ENCODE results near the gene PRR9.

The PRR9 gene

DNA sequence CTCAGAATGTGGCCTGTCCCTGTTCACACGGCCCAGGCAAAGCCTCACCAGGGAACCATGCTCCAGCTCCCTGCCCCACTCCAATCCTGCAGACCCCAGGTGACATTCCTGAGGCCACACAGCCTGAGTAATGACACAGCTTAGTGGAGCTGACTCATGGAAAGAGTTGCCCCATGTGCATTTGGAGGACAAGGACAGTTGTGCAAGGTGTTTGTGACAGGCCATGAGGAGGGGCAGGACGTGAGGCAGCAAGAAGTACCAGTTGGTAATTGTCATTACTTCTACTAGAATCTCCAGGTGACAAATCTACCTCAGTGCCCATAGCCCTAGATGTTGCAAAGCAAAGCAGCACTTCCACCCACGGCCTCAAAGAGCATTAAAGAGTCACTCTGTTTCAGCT is 15.2 kb downstream of the PRR9 start:
- Histone ChIP-seq H3K27ac (ENCODE audit: extremely low read depth, low read depth, low read length) (no peak overlapping the region), H3K4me1 (ENCODE audit: control insufficient read depth, insufficient read depth, low read length) (no peaks in the 10 kb centered on the region), H3K4me3 (ENCODE audit: low read depth, low read length) (no peak overlapping the region), H3K9me3 (ENCODE audit: control insufficient read depth, insufficient read depth, low read depth, low read length) (no peaks in the 10 kb centered on the region), H3K36me3 (ENCODE audit: control insufficient read depth in 2 of 2, insufficient read depth in 1 of 2, low read length in 2 of 2) (no peaks in the 10 kb centered on the region)
- ChIA-PET POLR2A (no interaction called here), CTCF (no interaction called here)
- no peak for TF ChIP-seq FEZF1 (tag by site-specific recombination; IDR thresholded peaks at IDR 0.05)
- TF ChIP-seq SCRT1 (tag by site-specific recombination; IDR thresholded peaks at IDR 0.05; ENCODE audit: borderline replicate concordance): no peak
- TF ChIP-seq, protein P1, sequence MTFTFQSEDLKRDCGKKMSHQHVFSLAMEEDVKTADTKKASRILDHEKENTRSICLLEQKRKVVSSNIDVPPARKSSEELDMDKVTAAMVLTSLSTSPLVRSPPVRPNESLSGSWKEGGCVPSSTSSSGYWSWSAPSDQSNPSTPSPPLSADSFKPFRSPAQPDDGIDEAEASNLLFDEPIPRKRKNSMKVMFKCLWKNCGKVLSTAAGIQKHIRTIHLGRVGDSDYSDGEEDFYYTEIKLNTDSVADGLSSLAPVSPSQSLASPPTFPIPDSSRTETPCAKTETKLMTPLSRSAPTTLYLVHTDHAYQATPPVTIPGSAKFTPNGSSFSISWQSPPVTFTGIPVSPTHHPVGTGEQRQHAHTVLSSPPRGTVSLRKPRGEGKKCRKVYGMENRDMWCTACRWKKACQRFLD (tag by site-specific recombination; IDR thresholded peaks at IDR 0.05): no peak
- no peak for TF ChIP-seq RBAK (tag by site-specific recombination; IDR thresholded peaks at IDR 0.05)

DNA sequence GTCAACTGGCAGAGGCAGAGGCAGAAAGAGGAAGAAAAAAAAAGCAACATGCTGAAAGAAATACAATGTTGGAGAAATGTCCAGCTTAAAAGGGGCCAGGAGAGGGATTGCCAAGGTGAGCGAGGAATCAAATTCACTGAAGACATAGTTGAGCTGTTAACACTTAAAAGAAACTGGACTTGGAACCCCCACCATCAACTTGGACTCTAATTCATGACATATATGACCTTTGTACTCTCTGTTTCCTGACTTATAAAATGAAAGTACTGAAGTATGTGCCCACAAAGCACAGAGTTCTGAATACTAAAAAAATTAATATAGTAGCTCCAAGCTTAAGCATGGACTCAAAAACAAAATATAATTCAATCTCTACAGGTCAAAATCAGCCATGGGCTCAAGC is 16.1 kb downstream of the PRR9 start:
- ChIA-PET CTCF (interaction anchor here (0.5 to 1.6 kb wide), 3 partner anchors 10 to 55 kb away, joined by 3 to 7 read pairs (median 3); no protein-coding TSS in a partner anchor), POLR2A (no interaction called here)

DNA sequence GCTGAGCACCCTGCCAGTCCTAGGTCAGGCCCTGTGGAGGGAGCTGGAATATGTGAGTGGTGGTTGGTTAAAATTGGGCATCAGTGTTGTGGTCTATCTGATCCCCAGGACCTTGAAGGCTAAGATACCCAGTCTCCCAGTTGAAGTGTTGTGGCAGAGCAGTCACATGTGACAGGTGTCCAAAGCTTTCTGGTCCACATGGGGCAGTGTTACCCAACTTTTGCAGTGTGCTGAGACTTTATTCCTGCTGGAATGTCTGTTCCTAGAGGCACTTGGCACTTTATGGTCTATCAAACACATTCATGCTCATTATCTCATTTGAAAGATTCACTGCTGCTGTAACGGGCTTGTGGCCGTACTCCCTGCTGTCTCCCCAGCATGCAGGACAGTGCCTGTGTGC is 21.1 kb downstream of the PRR9 start:
- Histone ChIP-seq H3K27ac (ENCODE audit: extremely low read depth, low read depth, low read length) (no peak overlapping the region), H3K36me3 (ENCODE audit: control insufficient read depth in 2 of 2, insufficient read depth in 1 of 2, low read length in 2 of 2) (no peaks in the 10 kb centered on the region), H3K4me3 (ENCODE audit: low read depth, low read length) (no peak overlapping the region), H3K9me3 (ENCODE audit: control insufficient read depth, insufficient read depth, low read depth, low read length) (no peaks in the 10 kb centered on the region), H3K4me1 (ENCODE audit: control insufficient read depth, insufficient read depth, low read length) (no peaks in the 10 kb centered on the region)
- ChIA-PET CTCF (interaction anchor here (0.5 to 1.9 kb wide), 7 partner anchors 10 to 1680 kb away, joined by 3 to 13 read pairs (median 3); no protein-coding TSS in a partner anchor), POLR2A (no interaction called here)
- no peak for TF ChIP-seq ZNF707 (tag by site-specific recombination; IDR thresholded peaks at IDR 0.05)
- no peak for TF ChIP-seq ZFHX2 (tag by site-specific recombination; conservative IDR thresholded peaks at IDR 0.05)
- TF ChIP-seq, protein P2, sequence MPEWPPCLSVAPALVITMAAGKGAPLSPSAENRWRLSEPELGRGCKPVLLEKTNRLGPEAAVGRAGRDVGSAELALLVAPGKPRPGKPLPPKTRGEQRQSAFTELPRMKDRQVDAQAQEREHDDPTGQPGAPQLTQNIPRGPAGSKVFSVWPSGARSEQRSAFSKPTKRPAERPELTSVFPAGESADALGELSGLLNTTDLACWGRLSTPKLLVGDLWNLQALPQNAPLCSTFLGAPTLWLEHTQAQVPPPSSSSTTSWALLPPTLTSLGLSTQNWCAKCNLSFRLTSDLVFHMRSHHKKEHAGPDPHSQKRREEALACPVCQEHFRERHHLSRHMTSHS (tag by site-specific recombination; IDR thresholded peaks at IDR 0.05): no peak
- TF ChIP-seq OSR2 (tag by site-specific recombination; IDR thresholded peaks at IDR 0.05): no peak
- TF ChIP-seq ZFP69B (tag by site-specific recombination; IDR thresholded peaks at IDR 0.05): no peak
- TF ChIP-seq, protein P3, sequence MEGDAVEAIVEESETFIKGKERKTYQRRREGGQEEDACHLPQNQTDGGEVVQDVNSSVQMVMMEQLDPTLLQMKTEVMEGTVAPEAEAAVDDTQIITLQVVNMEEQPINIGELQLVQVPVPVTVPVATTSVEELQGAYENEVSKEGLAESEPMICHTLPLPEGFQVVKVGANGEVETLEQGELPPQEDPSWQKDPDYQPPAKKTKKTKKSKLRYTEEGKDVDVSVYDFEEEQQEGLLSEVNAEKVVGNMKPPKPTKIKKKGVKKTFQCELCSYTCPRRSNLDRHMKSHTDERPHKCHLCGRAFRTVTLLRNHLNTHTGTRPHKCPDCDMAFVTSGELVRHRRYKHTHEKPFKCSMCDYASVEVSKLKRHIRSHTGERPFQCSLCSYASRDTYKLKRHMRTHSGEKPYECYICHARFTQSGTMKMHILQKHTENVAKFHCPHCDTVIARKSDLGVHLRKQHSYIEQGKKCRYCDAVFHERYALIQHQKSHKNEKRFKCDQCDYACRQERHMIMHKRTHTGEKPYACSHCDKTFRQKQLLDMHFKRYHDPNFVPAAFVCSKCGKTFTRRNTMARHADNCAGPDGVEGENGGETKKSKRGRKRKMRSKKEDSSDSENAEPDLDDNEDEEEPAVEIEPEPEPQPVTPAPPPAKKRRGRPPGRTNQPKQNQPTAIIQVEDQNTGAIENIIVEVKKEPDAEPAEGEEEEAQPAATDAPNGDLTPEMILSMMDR (tag by site-specific recombination; IDR thresholded peaks at IDR 0.05): peak; percentile 45; the same call in 1 of the 2 replicates

More for the DNA sequence above, 16.1 kb downstream of the PRR9 start:
- no peak overlapping the region for H3K27ac ChIP-seq (ENCODE audit: extremely low read depth, low read depth, low read length)
- TF ChIP-seq, protein P4, sequence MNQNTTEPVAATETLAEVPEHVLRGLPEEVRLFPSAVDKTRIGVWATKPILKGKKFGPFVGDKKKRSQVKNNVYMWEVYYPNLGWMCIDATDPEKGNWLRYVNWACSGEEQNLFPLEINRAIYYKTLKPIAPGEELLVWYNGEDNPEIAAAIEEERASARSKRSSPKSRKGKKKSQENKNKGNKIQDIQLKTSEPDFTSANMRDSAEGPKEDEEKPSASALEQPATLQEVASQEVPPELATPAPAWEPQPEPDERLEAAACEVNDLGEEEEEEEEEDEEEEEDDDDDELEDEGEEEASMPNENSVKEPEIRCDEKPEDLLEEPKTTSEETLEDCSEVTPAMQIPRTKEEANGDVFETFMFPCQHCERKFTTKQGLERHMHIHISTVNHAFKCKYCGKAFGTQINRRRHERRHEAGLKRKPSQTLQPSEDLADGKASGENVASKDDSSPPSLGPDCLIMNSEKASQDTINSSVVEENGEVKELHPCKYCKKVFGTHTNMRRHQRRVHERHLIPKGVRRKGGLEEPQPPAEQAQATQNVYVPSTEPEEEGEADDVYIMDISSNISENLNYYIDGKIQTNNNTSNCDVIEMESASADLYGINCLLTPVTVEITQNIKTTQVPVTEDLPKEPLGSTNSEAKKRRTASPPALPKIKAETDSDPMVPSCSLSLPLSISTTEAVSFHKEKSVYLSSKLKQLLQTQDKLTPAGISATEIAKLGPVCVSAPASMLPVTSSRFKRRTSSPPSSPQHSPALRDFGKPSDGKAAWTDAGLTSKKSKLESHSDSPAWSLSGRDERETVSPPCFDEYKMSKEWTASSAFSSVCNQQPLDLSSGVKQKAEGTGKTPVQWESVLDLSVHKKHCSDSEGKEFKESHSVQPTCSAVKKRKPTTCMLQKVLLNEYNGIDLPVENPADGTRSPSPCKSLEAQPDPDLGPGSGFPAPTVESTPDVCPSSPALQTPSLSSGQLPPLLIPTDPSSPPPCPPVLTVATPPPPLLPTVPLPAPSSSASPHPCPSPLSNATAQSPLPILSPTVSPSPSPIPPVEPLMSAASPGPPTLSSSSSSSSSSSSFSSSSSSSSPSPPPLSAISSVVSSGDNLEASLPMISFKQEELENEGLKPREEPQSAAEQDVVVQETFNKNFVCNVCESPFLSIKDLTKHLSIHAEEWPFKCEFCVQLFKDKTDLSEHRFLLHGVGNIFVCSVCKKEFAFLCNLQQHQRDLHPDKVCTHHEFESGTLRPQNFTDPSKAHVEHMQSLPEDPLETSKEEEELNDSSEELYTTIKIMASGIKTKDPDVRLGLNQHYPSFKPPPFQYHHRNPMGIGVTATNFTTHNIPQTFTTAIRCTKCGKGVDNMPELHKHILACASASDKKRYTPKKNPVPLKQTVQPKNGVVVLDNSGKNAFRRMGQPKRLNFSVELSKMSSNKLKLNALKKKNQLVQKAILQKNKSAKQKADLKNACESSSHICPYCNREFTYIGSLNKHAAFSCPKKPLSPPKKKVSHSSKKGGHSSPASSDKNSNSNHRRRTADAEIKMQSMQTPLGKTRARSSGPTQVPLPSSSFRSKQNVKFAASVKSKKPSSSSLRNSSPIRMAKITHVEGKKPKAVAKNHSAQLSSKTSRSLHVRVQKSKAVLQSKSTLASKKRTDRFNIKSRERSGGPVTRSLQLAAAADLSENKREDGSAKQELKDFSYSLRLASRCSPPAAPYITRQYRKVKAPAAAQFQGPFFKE (tag by site-specific recombination; IDR thresholded peaks at IDR 0.05; ENCODE audit: borderline replicate concordance): no peak
- TF ChIP-seq, protein P5, sequence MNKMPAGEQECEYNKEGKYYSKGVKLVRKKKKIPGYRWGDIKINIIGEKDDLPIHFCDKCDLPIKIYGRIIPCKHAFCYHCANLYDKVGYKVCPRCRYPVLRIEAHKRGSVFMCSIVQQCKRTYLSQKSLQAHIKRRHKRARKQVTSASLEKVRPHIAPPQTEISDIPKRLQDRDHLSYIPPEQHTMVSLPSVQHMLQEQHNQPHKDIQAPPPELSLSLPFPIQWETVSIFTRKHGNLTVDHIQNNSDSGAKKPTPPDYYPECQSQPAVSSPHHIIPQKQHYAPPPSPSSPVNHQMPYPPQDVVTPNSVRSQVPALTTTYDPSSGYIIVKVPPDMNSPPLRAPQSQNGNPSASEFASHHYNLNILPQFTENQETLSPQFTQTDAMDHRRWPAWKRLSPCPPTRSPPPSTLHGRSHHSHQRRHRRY (tag by site-specific recombination; IDR thresholded peaks at IDR 0.05): no peak
- no peak for TF ChIP-seq ZNF48 (tag by site-specific recombination; IDR thresholded peaks at IDR 0.05)
- no peak for TF ChIP-seq GFI1B (tag by site-specific recombination; IDR thresholded peaks at IDR 0.05)
- H3K36me3 ChIP-seq (ENCODE audit: control insufficient read depth in 2 of 2, insufficient read depth in 1 of 2, low read length in 2 of 2): no peaks in the 10 kb centered on the region
- no peaks in the 10 kb centered on the region for H3K9me3 ChIP-seq (ENCODE audit: control insufficient read depth, insufficient read depth, low read depth, low read length)
- H3K4me3 ChIP-seq (ENCODE audit: low read depth, low read length): no peak overlapping the region
- no peaks in the 10 kb centered on the region for H3K4me1 ChIP-seq (ENCODE audit: control insufficient read depth, insufficient read depth, low read length)

Data from HEK293 (cell line).